Femur (tissue), 1 donor: ENCODE measurements around the gene EYS.
"Not testable (repeated sequence)": the region's sequence is repeated elsewhere in the genome, so short reads cannot be mapped to it uniquely, and the experiment has no call there.

ENCODE experiments used
- DNase-seq: peaks from one replicate; pipeline ENCODE4 v3.0.0-alpha.2; 2017

Gene EYS

DNA sequence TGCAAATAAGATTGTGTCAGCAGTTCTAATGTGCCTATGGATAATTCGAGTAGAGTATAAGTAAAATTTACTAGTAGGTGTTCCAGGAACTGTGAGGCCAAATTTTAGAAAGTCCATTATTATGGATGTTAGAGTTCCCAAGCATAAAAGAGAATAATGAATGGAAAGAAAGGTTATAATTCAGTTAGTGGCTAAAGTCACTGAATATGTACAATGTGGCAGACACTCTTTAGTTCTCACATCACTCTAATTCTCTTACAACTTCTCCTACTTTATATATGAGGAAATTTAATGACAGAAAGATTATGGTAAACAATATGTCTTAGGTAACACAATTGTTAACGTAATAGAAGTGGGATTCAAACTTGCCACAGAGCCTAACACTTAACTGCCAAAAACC, 75.3 kb downstream of the EYS start:
- no peak for DNase-seq

- not testable (repeated sequence) for DNase-seq
Measured at GRCh38 chr6:65627434-65627999, 79.5 kb downstream of the EYS start.

GRCh38 chr6:65627015-65627414, 80.0 kb downstream of the EYS start:
- DNase-seq, result no peak

DNA sequence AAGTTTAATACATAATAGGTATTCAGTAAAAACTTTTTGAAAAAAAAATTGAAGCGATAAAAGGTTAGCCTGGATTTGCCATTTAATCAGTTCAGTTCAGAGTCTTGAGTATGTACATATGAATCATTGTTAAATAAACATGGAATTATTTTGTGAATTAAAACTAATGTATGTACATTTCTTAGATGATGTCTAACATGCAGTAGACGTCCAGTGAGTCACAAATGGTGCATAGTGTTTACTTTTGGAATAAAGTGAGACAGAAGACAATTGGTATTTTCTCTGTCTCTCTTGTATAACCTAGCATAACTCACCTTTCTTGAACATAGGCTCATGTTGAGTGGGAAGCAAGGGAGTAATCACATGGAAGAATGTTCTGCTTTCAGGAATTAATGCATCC, 83.5 kb downstream of the EYS start:
- no peak for DNase-seq

- no peak for DNase-seq
Measured at GRCh38 chr6:65610746-65611145, 96.3 kb downstream of the EYS start.

- DNase-seq, result no peak
Measured at GRCh38 chr6:65595540-65595939, 111.5 kb downstream of the EYS start.

DNA sequence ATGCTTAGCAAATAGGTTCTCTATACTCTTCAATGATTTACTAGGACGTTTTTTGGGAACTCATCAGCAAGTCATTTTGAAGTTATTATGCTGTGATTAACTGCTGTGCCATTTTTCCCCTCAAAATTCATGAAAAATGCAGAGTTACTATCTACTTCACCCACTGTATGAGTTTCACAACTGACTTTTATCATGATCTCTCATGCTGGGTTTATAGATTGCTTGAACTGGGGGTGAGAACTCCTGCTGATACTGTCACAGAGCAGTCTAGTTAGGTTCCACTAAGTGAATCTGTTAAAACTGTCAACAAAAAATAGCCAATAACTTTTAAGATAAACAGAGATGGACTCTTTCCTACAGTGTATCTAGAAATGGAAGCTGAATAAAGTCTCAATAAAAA, 136.7 kb downstream of the EYS start:
- no peak for DNase-seq

DNA sequence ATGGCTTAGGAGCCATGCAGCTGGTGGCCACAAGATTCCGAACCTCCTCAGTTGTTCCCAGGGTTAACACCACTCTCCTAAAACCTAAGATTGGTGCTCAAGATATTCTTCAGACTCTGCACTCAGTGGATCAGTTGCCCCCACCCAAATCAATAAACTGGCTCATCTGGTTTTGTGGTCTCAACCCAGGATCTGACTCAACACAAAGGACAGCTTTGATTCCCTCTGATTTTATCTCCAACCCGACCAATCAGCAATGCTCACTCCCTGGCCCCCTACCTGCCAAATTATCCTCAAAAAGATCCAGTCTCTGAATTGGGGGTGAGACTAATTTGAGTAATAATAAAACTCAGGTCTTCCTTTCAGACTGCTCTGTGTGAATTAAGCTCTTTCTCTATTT, 137.5 kb downstream of the EYS start:
- DNase-seq, result no peak

DNA sequence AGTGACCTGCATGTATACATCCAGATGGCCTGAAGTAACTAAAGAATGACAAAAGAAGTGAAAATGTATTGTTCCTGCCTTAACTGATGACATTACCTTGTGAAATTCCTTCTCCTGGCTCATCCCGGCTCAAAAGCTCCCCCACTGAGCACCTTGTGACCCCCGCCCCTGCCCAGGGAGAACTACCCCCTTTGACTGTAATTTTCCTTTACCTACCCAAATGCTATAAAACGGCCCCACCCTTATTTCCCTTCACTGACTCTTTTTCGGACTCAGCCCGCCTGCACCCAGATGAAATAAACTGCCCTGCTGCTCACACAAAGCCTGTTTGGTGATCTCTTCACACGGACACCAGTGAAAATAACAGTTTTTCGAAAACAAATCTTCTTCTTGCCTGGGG, 138.0 kb downstream of the EYS start:
- DNase-seq, result not testable (repeated sequence)

DNA sequence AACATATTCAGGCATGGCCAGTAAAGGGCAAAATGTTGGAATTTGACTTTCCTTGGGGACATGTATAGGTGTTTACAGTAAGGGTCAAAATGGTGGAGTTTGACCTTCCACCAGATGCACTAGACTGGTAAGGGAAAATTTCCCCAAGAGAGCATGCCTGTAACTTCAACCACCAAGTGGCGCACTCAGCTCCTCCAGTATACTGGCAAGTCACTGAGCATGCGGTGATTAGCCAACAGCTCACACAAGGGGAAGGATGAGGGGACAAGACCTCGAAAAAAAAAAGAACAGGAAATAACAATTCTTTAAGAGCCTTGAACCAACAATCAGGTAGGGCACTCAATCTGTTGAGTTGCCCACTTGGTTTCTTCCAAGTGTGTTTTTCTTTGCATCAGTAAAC, 140.9 kb downstream of the EYS start:
- no peak for DNase-seq

DNA sequence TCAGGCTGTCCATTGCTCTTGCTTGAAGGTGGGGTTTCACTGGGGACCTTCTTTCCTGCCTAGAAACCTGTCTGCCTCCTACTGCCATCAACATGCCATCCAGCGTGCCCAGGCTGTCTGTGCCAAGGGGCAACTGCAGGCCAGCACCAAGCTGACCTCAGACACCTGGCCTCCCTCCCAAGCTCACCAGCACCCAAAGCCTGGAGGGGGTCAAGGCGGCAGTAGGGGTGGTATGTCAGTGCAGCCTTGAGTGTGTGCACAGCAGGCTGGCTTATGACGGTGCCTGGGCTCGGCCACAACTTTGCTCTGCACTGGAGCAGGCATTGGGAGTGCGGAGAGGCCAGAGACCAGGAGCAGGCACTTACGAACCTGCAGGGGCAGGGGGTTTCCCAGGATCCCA, 149.0 kb downstream of the EYS start:
- DNase-seq, result no peak

DNA sequence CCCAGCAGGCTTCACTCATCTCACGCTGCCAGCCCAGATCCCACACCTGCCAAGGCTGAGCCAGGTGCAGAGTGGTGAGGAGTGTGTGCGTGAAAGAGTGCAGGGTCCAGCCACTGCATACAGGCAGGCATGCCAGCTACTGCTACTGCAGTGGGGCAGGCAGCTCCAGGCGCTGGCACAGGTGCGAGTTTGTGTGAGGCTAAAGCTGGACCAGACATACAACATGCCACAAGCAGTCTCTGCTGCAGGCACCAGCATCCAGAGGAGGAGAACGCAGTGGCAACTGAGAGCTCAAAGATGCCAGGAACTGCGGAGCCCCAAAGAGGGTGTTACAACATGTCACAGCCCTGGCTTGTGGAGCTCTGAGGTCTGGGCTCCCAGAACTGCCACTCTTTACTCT, 149.8 kb downstream of the EYS start:
- DNase-seq, result no peak

DNA sequence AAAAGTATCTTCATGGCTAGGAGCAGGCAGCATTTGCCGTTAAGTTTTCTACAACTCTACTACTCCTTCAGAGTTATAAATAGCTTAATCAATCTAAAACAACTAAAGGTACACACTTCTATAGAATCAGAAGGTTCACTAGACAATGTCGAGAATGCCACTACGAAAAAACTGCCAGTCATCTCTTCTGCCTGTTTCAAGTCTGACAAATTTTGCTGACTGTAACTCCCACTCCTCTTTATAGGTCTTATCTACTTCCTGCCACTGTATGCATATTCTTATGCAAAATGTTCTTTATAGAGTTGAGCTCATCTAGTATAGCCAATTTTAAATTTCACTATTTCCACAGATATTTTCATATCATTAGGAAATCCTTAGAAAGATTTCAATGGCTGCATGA, 160.1 kb downstream of the EYS start:
- no peak for DNase-seq

GRCh38 chr6:65545920-65546319, 161.1 kb downstream of the EYS start:
- DNase-seq, result no peak

- DNase-seq, result no peak
Measured at GRCh38 chr6:65538644-65539043, 168.4 kb downstream of the EYS start.

DNA sequence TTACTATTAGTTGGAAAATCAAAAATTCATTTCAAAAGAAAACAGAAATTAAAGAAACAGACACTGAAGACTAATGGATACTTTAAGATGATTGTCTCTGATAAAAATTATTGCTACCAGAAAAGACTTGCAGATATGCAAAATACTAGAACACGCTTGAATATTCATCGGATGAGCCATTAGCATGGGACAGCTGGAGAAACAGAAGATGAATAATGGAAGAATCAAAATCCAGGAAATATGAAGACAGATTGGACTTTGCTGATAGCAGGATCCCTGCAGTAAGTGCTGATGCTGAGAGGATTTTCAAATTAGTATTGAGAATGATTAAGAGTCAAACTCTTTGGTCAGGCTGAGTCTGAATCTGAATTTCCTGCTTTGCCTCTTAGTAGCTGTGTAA, 169.4 kb downstream of the EYS start:
- no peak for DNase-seq

DNA sequence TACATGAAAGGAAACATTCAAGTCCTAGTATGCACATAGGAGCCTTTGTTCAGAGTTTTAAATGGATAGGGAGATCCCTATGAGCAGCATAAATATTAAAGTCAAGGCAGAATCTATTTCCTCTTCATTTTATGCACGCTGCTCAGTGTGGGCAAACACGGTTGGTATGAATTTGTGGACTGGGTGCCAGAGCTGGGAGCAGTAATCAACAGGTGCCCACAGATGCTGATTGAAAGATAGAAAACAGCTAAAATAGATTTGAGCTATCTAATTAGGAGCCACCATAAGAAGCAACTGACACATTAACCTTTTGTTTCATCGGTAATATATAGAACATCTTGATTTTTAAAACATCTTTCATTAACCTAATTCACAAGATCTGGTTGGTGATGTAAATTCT, 175.5 kb downstream of the EYS start:
- DNase-seq, result no peak

GRCh38 chr6:65524232-65524631, 182.8 kb downstream of the EYS start:
- no peak for DNase-seq

DNA sequence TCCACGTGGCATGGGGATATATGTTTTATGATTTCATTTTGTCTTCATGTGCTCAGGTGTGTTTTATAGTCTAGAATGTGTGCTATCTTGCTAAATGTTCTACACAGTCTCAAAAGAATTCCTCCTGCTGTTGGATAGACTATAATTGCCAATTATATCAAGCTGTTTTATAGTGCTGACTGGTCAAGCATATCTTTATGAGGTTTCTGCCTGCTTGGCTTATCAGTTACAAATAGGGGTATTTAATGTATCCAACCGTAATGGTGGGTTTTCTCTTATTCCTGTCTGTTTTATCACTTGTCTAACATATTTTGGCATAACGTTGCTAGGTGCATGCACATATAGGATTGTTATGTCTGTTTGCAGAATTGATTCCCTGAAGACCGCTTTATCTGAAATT, 201.3 kb downstream of the EYS start:
- DNase-seq, result no peak

DNA sequence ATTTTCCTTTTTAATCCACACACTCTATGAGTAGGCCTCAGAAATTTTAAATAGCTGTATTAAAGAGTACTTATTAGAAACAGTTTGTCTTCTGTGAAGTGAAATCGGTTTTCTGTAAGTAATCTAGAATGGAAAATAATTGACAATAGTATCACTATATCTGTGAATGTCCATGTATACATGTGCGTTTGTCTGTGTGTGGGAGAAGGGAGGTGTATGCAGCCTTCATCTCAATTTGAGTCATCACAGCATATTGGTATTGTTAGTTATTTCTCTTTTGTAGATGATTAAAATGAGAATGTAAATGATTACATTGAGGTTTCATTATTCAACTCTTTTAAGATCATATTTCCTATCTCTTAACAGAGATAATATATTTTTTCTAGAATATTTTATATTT, 206.0 kb downstream of the EYS start:
- DNase-seq, result no peak

DNA sequence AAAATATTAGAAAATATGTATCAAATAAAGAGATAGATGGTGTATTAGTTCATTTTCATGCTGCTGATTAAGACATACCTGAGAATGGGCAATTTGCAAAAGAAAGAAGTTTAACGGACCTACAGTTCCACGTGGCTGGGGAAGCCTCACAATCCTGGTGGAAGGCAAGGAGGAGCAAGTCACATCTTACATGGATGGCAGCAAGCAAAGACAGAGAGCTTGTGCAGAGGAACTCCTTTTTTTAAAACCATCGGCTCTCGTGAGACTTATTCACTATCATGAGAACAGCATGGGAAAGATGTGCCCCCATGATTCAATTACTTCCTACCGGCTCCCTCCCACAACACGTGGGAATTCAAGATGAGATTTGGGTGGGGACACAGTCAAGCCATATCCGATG, 223.4 kb downstream of the EYS start:
- not testable (repeated sequence) for DNase-seq

DNA sequence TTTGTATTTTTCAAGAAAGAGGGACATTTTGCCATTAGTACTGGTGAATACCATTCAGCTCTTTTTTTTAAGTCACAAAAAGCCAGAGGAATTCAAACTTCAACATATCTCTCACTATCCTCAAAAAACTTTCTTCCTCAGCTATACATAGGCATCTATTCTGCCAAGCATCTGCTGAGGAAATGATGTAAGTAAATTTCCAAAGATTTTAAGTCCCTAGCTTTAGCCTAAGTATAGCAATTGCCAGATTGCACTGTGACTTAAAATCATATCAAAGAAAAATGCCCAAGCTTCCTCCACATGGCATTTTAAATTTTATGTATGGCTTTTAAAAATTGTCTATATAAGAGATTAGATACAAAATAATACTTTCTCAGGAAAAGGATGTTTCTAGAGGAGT, 237.4 kb downstream of the EYS start:
- DNase-seq, result no peak

GRCh38 chr6:65468307-65468706, 238.7 kb downstream of the EYS start:
- DNase-seq, result no peak

- no peak for DNase-seq
Measured at GRCh38 chr6:65461121-65461520, 245.9 kb downstream of the EYS start.

GRCh38 chr6:65452333-65452732, 254.7 kb downstream of the EYS start:
- no peak for DNase-seq

GRCh38 chr6:65450451-65450850, 256.6 kb downstream of the EYS start:
- no peak for DNase-seq
